MV-4-11 (cell line): ENCODE data around the gene ABHD17C.
"Not testable (repeated sequence)": the region's sequence is repeated elsewhere in the genome, so short reads cannot be mapped to it uniquely, and the experiment has no call there.

Source experiments
- DNase-seq: peaks from one replicate; lab custom pipeline; 2025; lab: John Stamatoyannopoulos, UW

The ABHD17C gene

DNA sequence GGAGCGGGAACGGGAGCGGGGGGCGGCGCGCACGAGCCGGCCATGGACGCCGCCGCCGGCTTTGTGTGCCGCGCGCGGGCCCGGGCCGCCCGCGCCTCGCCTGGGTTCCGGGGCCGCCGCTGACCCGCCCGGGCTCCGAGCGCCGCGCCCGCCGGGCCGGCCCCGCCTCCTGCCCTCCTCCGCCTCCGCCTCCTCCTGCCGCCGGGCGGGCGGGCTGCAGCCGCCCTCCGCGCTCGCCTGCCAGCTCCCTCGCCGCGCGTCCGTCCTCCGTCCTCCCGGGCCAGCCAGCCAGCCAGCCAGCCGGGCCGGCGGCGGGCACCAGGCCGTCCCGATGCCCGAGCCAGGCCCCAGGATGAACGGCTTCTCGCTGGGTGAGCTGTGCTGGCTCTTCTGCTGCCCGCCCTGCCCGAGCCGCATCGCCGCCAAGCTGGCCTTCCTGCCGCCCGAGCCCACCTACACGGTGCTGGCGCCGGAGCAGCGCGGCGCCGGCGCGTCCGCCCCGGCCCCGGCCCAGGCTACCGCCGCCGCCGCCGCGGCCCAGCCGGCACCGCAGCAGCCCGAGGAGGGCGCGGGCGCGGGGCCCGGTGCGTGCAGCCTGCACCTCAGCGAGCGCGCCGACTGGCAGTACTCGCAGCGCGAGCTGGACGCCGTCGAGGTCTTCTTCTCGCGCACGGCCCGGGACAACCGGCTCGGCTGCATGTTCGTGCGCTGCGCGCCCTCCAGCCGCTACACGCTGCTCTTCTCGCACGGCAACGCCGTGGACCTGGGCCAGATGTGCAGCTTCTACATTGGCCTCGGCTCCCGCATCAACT lies at the start of gene ABHD17C:
TSS of gene ABHD17C (plus strand) at position 212 of the 812 bp plus-strand sequence. CDS start at position 332, 120 bp downstream.
- DNase-seq = no peak

DNA sequence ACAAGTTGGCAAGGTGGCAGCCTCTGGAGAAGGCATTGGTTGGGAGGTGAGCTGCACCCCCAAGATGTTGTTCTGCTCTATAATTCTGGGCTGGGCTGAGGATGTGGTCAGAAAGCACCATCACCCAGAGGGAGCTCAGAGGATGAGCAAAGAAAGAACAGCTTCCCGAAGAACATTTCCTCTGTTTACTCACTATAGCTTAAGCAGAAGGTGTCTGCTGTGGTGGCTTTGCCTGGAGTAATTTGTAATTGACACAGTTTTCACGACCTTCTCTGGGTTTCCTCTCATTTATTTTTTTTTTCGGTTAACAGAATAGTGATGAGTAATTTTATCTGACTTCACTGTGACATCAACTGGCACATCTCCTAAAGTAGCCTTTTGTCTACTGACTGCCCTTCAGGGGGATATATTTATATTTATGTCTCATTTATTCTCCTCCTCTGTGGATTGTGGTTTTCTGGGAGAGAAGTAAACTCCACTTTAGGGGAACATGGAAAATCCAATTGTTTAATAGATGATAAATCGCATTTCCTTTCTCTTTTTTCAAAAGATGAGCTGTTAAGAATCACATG lies 49.5 kb upstream of the ABHD17C start:
- DNase-seq = peak; percentile 41

DNA sequence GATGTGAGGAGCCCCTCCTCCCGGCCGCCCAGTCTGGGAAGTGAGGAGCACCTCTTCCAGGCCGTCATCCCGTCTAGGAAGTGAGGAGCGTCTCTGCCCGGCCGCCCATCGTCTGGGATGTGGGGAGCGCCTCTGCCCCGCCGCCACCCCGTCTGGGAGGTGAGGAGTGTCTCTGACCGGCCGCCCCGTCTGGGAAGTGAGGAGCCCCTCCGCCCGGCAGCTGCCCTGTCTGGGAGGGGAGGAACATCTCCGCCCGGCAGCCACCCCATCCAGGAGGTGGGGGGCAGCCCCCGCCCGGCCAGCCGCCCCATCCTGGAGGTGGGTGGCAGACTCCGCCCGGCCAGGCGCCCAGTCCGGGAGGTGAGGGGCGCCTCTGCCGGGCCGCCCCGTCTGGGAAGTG lies 47.7 kb upstream of the ABHD17C start:
- DNase-seq = not testable (repeated sequence)

DNA sequence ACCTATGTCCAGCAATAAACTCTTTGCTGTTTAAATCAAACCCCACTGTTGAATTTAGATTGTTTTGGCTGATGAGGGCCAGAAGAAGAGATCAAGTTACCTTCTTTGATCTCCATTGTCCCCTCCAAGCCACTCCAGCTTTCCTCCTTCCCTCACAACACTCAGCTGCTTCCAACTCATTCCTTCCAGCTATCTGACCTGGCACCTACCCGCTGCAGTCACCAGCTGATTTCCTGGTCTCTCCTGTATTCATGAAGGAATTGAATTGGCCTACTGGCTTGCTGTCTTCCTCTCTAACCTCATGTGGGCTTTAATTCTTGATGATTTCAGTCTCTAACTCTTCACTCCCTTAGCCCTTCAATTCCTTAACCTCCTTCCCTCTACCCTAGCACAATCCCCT lies 40.8 kb upstream of the ABHD17C start:
- no peak for DNase-seq

DNA sequence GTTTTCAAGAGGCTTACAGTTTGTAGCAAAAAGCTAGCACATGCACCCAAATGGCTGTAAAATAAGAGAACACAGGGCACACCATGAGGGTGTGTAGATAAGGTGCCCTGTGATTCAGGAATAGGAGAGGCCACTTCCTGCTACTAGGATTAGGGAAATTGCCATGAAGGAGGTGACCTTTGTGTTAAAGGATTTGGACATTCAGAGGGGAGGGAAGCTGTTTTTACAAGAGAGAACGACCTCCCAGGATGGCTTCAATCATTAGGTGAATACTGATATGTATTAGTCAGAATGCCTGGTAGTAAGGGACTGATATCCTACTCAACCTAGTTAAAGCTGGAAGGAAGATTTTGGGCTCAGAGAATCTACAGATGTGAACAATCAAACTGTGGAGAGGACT lies 35.7 kb upstream of the ABHD17C start:
- DNase-seq = no peak

DNA sequence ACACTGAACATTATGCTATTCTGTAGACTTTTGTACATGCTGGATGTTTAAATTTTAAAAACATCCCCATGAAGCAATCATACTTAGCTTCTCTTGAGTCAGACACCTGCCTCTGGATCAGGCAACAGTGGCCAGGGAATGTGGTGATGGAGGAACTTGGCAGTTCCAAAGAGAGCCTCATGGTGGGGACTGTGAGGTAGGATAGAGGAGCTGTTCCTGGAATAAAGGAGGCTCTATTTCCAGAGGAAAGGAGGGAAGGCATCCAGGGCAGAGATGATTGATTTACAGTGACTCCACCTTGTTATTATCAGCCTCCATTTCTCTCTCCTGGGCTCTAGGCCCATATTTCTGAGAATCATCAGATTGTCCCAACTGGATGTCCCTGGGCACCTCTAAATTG lies 35.0 kb upstream of the ABHD17C start:
- no peak for DNase-seq

DNA sequence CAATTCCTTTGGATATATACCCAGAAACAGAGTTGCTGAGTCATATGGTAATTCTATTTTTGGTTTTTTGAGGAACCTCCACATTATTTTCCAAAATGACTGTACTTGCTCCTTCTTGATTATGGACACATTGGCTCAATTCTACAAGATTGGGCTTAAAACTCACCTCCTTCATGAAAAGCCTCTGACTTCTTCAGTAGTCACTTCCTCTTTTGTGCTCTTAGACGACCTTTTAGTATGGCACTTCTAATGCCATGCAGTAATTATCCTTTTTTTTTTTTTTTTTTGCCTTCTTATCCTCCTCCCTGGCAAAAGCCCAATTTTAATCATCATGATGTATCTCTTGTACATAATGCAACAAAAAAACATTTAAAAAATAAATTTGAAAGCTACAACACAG lies 33.0 kb upstream of the ABHD17C start:
- peak; percentile 70 for DNase-seq

DNA sequence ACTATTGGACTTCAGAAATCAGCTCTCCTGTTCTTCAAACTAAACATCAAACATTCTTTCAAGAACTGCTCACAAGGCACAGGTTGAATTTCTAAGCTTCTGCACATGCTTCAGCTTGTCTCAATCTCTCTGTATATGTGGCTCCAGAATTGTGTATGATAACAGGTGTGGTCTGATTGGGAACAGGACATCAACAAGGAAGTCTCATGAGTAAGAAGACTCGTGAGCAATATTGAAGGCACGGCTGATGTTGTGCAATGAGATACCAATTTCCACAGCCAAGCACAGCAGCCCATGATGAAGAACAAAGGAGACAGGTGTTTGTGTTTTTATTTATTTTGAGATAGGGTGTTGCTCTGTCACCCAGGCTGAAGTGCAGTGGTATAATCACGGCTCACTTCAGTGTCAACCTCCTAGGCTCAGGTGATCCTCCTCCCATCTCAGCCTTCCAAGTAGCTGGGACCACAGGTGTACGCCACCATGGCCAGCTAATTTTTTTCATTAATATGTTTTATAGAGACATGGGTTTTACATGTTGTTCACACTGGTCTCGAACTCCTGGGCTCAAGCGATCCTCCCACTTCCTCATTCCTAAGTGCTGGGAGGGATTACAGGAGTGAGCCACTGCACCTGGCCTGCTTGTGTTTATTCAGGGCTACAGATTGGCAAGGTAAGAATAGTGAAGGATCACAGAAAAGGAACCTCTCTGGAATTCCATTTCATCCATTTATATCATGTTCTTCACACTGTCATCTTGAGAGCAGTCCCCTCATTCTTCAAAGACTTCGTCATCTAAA lies 32.2 kb upstream of the ABHD17C start:
- no peak for DNase-seq

DNA sequence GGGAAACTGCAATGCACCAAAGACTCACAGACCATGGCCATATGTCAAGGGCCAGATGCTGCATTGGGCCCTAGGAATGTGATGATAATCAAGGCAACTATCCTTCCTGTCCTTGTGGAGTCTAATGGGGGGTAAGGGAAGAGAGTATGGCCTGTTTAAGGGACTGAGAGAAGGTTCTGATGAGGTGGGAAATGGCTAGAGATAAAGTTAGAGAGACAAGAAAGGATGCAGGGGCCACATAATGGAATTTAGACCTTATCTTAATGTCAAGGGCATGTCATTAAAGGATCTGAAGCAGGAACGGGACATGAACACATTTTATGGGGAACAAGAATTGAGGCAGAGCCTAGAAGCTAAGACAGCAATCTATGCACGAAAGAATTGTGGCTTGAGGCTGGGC lies 30.0 kb upstream of the ABHD17C start:
- DNase-seq = no peak

DNA sequence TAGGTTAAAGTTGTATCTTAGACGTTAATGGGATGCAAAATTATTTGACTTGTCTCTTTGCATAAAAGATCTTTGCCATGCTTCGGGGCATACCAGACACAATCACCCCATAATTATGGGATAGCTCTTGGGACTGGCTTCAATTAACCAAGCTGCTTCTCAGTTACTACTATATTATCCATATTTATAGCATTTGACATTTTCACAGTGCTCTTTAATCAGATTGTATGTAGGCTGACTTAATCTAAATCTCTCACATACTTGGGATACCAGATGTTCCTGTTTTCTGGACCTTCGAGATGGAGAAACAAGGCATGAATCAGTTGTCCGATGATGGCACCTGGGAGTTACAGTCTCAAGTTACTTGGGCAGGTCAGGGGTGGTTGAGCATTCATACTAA lies 27.2 kb upstream of the ABHD17C start:
- no peak for DNase-seq

DNA sequence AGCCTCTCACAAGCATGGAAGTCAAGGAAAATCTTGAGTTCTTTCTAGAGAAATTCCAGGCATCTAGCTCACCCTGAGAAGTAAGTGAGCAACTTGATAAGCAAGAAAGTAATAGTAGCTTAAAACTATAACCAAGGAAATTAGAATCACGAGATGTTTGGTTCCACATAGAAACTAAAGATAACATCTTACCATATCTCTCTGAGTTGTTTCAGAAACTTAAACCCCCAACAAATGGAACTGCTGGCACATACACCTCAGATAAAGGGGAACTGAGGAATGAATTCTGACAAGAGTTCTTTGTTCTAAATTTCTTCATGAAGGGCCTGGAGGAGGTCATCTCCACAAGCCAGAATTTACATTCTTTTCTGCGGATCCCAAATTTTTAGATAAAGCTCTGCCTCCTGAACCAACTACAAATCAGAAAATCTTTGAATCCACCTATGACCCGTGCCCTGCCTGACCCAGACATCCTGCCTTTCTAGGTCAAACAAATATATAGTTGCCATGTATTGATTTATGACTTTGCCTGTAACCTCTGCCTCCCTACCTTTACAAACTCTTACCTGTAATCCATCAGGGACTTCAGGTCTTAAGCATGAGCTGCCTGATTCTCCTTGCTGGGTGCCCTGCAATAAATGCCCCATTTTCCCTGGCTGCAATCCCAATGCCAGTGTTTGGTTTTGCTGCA lies 26.4 kb upstream of the ABHD17C start:
- no peak for DNase-seq

DNA sequence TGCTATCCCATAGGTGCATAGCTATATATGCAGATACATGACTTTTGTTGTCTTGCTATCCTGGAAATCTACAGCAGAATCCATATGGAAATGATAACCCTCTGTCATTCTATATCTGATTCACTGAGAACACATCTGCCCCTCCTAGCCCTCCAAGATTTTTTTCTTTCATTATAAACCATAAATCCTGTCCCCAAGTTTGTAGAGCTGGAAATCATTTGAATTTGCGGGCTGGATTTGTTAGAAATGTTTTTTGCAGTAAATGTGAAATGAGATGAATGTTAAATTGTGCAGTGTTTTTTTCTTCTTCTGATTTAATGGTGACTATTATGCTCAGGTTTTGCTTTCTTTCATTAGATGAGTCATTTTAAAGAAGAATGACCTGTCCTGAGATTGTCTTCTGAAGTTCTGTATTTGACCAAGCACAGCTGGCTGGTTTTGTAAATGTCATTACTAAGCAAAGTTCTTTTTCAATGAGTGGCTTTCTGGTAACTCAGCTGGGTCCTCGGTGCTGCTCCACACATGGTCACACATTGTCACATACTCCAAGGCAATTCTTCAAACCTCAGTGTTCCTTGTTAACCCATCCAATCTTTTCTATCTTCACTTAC lies 25.3 kb upstream of the ABHD17C start:
- no peak for DNase-seq

DNA sequence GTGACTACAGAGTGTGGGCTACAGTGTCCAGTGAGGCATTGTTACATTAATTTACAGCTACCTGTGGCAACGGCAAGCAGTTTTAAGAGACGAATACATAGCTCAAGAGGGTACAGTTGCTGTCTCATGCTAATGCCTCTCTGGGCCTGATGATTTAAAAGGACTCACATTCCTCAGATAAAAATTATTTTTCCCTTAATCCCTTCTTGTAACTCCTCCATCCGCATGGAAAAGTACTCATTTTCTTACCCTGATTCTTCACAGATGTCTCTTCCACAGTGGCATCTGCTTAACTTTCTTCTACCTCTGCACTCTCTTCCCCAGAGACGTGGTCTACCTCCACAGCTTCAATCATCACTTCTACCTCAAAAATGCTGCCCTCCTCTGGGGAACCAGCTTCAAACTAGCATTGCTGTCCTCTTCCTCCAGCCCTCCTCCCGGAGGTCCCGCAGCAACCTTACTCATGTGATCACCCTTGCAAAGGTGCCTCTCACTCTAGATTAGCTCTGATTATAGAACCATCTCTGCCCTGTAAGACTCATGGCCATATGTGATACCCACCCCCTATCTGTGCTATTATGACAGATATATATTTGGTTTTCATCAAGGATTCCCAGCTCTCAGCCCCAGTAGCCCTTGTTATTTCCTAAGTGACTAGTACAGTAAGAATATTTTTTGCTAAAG lies 21.4 kb upstream of the ABHD17C start:
- DNase-seq = no peak

DNA sequence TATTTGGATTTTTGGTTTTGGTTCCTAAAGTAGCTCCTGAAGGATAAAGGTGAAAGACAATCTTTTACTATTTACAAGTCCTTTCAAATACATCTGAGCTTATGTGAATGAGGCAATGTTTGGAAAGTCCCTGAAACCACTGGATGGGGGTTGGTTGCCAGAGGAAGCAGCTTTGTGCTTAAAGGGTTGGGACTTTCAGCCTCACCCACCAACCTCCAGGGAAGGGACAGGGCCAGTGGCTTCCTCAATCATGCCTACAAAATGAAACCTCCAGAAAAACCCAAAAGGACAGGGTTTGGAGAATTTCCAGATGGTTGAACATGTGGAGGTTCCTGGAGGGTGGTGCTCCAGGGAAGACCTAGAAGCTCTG lies 20.9 kb upstream of the ABHD17C start:
- DNase-seq = peak; percentile 77

DNA sequence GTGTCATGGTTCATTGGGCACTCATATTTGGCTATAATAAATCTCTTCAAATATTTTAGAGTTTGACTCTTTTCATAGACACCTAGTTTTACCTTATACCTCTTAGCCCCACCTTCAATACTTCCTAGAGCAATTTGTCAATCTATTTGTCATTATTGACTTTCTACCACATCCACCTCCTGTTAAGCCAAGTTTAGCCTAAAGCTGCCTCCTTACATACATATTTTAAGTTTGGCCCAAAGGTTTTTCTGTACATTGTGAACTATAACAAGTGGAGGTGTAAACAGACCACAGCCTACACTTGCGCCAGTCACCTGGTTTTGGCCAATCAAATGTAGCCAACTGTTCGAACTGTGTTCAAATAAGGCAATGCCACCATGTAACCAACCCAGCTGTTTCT lies 18.1 kb upstream of the ABHD17C start:
- no peak for DNase-seq

DNA sequence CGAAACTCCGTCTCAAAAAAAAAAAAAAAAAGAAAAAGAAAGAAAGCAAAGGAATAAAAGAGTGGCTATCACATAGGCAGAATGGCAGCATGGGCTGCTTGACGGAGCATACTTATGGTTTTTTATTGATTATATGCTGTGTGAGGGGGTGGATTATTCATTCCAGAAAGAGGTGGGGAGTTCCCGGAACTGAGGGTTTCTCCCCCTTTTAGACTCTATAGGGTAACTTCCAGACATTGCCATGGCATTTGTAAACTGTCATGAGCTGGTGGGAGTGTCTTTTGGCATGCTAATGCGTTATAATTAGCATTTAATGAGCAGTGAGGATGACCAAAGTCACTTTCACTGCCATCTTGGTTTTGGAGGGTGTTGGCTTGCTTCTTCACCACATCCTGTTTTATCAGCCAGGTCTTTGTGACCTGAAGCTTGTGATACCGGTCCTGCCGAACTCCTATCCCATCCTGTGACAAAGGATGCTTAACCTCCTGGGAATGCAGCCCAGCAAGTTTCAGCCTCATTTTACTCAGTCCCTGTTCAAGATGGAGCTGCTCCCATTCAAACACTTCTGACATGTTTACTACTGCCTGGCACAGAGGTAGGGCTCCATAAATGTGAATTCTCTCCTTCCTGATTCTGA lies 15.8 kb upstream of the ABHD17C start:
- DNase-seq = no peak

DNA sequence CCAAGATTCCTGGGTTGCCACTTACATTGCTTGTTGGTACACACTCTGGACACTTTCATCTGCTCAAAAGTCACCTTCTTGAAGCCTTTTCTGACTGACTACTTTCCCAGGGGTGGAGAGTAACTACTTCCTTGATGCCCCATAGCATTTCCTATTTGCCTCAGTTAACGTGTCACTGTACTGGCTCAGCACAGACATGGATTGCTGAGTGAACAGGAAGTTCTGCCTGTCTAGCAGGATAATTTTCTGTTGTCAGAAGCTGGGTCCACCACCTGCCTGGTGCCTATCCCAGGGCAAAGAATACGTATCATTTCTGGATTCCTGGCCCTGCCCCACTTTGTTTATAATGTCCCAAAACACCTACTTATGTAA lies 15.3 kb upstream of the ABHD17C start:
- no peak for DNase-seq

DNA sequence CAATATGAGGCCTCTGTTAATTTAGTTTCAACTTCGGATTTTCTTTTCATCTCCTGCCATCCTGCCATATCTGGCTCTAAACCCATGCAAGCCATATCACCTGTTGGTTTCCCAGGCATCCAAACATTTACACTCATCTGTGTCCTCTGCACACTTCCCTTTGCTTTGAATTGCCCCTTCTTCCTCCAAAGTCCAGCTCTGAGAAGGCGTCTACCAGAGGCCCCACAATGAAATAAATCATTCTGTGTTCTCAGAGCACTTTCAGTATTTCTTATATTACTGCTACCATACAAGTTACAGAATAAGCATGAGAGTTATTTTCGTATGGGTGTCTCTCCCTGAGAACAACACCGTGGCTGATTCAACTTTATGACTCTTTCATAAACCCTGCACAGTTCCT lies 12.9 kb upstream of the ABHD17C start:
- DNase-seq = no peak

DNA sequence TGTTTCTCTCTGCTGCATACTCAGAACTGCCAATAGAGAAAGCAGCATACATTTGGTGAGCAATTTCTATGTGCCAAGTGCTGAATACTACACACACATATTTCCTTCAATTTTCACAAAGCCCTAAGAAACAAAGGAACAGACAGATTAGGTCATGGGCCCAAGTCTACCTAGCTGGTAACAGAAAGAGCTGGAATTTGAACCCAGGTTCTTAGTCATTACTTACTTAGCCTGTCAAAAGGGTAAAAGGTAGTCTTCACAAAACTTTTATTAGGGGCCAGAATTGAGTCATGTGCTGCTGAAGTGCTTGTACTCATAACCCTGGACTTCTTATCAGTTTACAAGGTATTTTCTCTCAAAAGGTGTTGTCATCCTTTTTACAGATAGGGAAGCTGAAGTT lies 10.4 kb upstream of the ABHD17C start:
- no peak for DNase-seq

DNA sequence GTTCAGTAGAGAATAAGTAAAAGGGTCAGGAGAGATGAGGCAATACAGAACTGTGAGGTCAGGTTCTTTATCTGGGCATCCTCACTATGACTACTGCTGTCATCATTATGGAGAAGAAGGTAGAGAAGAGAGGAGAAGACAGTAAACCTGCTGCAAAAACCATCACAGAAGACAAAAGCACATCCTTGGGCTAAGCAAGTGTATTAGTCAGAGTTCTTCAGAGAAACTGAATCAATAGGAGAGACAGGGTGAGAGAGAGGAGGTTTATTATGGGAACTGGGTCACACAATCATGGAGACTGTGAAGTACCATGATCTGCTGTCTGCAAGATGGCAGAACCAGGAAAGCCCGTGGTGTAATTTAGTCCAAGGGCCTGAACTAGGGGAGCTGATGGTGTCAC lies 9.5 kb upstream of the ABHD17C start:
- no peak for DNase-seq

DNA sequence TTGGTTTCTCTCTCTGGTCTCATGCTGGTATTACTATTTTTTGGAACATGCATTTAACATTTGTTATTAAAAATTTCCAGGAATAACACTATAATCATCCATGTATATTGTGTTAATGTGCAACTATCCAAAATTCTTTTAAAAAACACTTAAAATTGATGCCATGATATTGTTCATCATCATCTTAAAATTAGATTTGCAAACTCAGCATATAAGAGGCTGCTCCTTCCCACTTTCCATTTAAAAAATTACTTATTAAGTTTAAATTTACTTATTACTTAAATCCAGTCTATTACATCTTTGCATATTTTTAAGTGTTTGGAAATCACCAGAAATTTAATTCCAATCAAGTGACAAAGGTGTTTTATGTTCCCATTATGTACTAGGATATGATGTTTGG lies 5.8 kb upstream of the ABHD17C start:
- DNase-seq = no peak
